Gastrocnemius medialis (tissue), 4 donors: ENCODE results near the gene CSNK2A1. TPM values are rescaled to one million over a fixed set of nuclear protein-coding genes. Genes with fewer than 3 reads are reported as not detected.

Experiments
- ATAC-seq, 2 donors: fragments of 150-250 bp; one replicate each; pipeline ENCODE4 v1.9.1; 2016
- DNase-seq, 2 donors: peaks; one replicate each; pipeline ENCODE4 v3.0.0-alpha.2; 2019
- H3K27ac ChIP-seq, 4 donors: fragments of 200-600 bp; sonication (generic); 1 replicate in 1 of 4; 2 replicates in 3 of 4; pipeline ENCODE4 v1.5.1; 2016 to 2018; ENCODE audit warnings: mild to moderate bottlenecking in 2 of 4, moderate library complexity in 1 of 4
- H3K27me3 ChIP-seq, 3 donors: fragments of 200-600 bp; sonication (generic) in 2 of 3; 1 replicate in 1 of 3; 2 replicates in 2 of 3; pipeline versions ENCODE4 v1.5.1 to v1.6.0; 2016 to 2019; ENCODE audit warnings: mild to moderate bottlenecking in 1 of 3, moderate library complexity in 1 of 3
- H3K36me3 ChIP-seq, 2 donors: fragments of 200-600 bp; sonication (generic) in 1 of 2; one replicate each; pipeline ENCODE4 v1.5.1; 2017 to 2018
- H3K4me1 ChIP-seq, 2 donors: fragments of 200-600 bp; sonication (generic) in 1 of 2; one replicate each; pipeline ENCODE4 v1.5.1; 2016 to 2017; ENCODE audit warnings: mild to moderate bottlenecking in 2 of 2
- H3K4me3 ChIP-seq, 4 donors: fragments of 200-600 bp; sonication (generic) in 3 of 4; 1 replicate in 1 of 4; 2 replicates in 3 of 4; pipeline ENCODE4 v1.5.1; 2016 to 2019; ENCODE audit warnings: mild to moderate bottlenecking in 2 of 4
- H3K9me3 ChIP-seq, 3 donors: fragments of 200-600 bp; sonication (generic) in 2 of 3; 1 replicate in 1 of 3; 2 replicates in 2 of 3; pipeline ENCODE4 v1.5.1; 2016 to 2019
- POLR2A ChIP-seq, 2 donors: fragments of 450-650 bp; IDR thresholded peaks; one replicate each; pipeline ENCODE4 v1.6.1; 2017; ENCODE audit warnings: antibody characterized with exemption in 2 of 2, mild to moderate bottlenecking in 2 of 2, moderate library complexity in 2 of 2
- in situ Hi-C, 4 donors: fragments of 200-750 bp; cut with MboI; loops; one replicate each; pipeline versions ENCODE4 v1.15.0 to v1.8.0; 2017; ENCODE audit warnings: low sequenced_read_pairs in 4 of 4
- intact Hi-C: fragments of 100-400 bp; cut with DNase I; formaldehyde crosslinking; loops from one replicate; pipeline ENCODE4 v1.15.1; 2023; ENCODE audit warnings: low total_unique reads
- total RNA-seq, 4 donors: library from RNA; depleted of rRNA; stranded (reverse); fragments of >200 nt; gene quantifications; one replicate each; pipeline versions ENCODE4 v1.1.0 to v1.2.3, GENCODE V29; 2016
- TF ChIP-seq, protein P1 (sequence below), 5 experiments: fragments of 450-650 bp in 3 of 5; fragments of 200-600 bp in 2 of 5; sonication (generic) in 2 of 5; IDR thresholded peaks in 4 of 5; conservative IDR thresholded peaks in 1 of 5; 1 replicate in 4 of 5; 2 replicates in 1 of 5; pipeline ENCODE4 v1.5.1; 2016 to 2019; ENCODE audit warnings: antibody characterized with exemption in 5 of 5, mild to moderate bottlenecking in 3 of 5, moderate library complexity in 3 of 5

Gene CSNK2A1
- total RNA-seq, 4 donors from 2014 or later = 108 to 180 (median 157) TPM

DNA sequence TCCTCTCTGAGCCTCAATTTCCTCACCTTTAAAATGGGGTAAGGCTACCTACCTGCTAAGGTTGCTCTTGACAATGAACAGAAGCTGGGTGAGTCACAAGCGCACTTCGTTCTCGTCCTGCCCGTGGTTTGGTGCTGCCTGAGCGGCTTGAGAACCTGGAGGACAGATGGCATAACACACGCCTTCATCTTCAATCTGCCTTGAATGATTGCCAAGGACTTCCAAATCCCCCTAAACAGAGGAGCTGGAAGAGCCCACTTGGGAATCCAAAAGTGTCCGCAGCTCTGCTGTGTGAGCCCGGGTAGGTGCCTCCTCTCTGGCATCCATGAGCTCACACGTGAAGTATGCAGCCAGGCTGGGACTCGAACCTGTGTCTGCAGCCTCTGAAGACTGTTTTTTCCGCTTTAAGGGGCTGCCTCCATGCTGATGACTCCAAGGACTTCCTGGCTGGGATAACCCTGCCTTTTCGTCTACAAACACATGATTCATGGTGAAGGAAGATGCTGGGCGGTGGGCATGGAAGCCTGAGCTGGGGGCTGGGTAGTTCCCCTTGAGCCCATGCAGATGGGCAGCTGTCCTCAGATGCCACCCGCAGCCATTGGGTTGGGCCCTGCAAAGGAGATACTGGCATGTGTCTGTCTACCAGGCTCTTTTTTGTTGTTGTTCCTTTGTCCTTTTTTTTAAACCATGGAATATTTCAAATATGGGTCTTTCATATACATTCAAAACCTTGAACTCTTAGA, 25.3 kb upstream of the CSNK2A1 start:
- TF ChIP-seq, protein P1, sequence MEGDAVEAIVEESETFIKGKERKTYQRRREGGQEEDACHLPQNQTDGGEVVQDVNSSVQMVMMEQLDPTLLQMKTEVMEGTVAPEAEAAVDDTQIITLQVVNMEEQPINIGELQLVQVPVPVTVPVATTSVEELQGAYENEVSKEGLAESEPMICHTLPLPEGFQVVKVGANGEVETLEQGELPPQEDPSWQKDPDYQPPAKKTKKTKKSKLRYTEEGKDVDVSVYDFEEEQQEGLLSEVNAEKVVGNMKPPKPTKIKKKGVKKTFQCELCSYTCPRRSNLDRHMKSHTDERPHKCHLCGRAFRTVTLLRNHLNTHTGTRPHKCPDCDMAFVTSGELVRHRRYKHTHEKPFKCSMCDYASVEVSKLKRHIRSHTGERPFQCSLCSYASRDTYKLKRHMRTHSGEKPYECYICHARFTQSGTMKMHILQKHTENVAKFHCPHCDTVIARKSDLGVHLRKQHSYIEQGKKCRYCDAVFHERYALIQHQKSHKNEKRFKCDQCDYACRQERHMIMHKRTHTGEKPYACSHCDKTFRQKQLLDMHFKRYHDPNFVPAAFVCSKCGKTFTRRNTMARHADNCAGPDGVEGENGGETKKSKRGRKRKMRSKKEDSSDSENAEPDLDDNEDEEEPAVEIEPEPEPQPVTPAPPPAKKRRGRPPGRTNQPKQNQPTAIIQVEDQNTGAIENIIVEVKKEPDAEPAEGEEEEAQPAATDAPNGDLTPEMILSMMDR (IDR thresholded peaks at IDR 0.05 in 4 of 5, conservative IDR thresholded peaks at IDR 0.05 in 1 of 5) = no peak
- no peak for TF ChIP-seq POLR2A (IDR thresholded peaks at IDR 0.05)
- H3K27me3 ChIP-seq = peaks cover 4 to 12% (median 6%) of the 10 kb centered on the region in 3 donors
- intact Hi-C loops = loop anchor here (5.0 kb wide), 1 partner anchor 43 kb away; the partner anchor contains the start of gene TCF15
- DNase-seq (no peak), ATAC-seq (no peak)
- in situ Hi-C loops = loop anchor here in 1 of 4 donors (10.0 kb wide), 1 partner anchor 76 kb away; no protein-coding TSS in a partner anchor
- no peaks in the 10 kb centered on the region for H3K36me3 ChIP-seq
- no peaks in the 10 kb centered on the region for H3K9me3 ChIP-seq
- no peak overlapping the region for H3K4me3 ChIP-seq
- H3K27ac ChIP-seq = peak overlapping the region; percentile 45 to 71 (median 62)
- peaks cover 7 to 16% of the 10 kb centered on the region in 2 donors for H3K4me1 ChIP-seq

DNA sequence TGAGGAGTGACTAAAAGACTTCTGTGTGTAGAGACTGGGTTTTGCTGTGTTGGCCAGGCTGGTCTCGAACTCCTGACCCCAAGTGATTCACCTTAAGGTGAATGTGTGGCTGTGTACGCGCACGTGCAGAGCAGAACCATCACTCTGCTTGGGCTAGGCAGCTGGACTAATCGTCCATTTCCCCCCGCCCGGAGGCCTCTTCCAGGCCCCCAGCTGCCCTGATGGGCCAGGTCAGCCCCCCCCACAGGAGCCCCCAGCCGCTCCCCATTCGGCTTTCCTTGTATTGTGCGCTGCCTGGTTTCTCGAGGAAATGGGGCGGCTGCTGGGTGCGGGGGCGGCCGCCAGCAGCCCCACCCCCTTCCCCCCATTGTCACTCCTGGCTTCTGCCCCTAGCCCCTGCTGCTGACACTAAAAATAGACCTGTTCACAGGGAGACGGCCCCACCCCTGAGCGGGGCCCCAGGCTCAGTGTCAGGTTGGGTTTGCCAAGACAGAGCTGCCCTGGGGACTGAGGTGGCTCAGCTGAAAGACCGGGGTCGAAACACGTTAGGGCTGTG, 24.6 kb upstream of the CSNK2A1 start:
- Histone ChIP-seq H3K4me1 (peaks cover 7 to 16% of the 10 kb centered on the region in 2 donors), H3K36me3 (no peaks in the 10 kb centered on the region), H3K4me3 (no peak overlapping the region), H3K27me3 (peaks cover 4 to 12% (median 6%) of the 10 kb centered on the region in 3 donors), H3K9me3 (no peaks in the 10 kb centered on the region), H3K27ac (peak overlapping the region; percentile 45 to 71 (median 62))
- DNase-seq (no peak), ATAC-seq (peak; percentile 32 to 35)
- TF ChIP-seq, protein P1 (IDR thresholded peaks at IDR 0.05 in 4 of 5, conservative IDR thresholded peaks at IDR 0.05 in 1 of 5) = no peak
- no peak for TF ChIP-seq POLR2A (IDR thresholded peaks at IDR 0.05)
- intact Hi-C loops = loop anchor here (5.0 kb wide), 1 partner anchor 44 kb away; the partner anchor contains the start of gene TCF15
- in situ Hi-C loops = loop anchor here in 1 of 4 donors (10.0 kb wide), 1 partner anchor 77 kb away; no protein-coding TSS in a partner anchor

DNA sequence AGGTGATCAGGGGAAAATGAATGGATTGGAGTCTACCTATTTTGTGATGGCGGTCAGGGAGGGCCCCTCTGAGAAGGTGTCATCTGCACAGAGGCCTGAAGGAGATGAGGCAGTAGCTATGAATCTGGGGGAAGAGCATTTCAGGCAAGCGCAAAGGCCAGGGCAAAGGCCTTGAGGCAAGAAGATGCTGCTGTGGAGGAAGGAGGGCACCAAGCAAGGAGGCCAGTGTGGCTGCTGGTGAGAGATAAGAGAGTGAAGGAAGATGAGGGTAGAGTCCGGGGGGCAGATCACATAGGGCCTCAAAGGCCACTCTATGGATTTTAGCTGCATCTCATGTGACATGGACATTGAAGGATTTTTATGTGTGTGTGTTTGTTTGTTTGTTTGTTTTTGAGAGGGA, 20.6 kb upstream of the CSNK2A1 start:
- ATAC-seq = no peak
- intact Hi-C loops (no loop called here), in situ Hi-C loops (loop anchor here (5.0 to 10.0 kb wide), 3 partner anchors 78 to 173 kb away; no protein-coding TSS in a partner anchor)
- H3K4me1 ChIP-seq = peaks cover 0 to 16% of the 10 kb centered on the region in 2 donors
- no peaks in the 10 kb centered on the region for H3K36me3 ChIP-seq
- peaks cover 0 to 4% (median 4%) of the 10 kb centered on the region in 3 donors for H3K27me3 ChIP-seq
- no peak overlapping the region for H3K27ac ChIP-seq
- H3K9me3 ChIP-seq = no peaks in the 10 kb centered on the region
- DNase-seq = no peak
- TF ChIP-seq, protein P1 (IDR thresholded peaks at IDR 0.05 in 4 of 5, conservative IDR thresholded peaks at IDR 0.05 in 1 of 5) = no peak
- TF ChIP-seq POLR2A (IDR thresholded peaks at IDR 0.05) = no peak
- no peak overlapping the region for H3K4me3 ChIP-seq

DNA sequence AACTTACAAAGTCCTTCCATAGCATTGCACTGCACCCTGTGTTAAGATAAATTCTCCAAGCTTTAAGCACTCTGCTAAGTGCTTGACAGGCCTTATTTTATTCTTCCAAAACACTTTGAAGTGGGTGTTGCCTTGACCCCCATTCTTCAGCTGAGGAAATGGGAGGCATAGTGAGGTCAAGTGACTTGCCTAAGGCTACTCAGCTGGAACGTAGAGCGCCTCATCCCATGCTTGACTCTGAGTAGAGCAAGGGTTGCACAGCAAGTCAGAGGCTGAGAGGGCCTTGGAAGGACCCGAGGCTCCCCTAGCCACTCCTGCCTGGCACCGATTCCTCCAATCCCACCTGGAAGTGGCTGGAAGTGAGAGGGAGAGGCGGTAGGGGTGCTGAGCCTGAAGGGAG, 19.6 kb upstream of the CSNK2A1 start:
- in situ Hi-C loops (loop anchor here (5.0 to 10.0 kb wide), 3 partner anchors 79 to 174 kb away; no protein-coding TSS in a partner anchor), intact Hi-C loops (no loop called here)
- peaks cover 0 to 11% of the 10 kb centered on the region in 2 donors for H3K4me1 ChIP-seq
- no peak overlapping the region for H3K4me3 ChIP-seq
- TF ChIP-seq POLR2A (IDR thresholded peaks at IDR 0.05) = no peak
- TF ChIP-seq, protein P1 (IDR thresholded peaks at IDR 0.05 in 4 of 5, conservative IDR thresholded peaks at IDR 0.05 in 1 of 5) = no peak
- ATAC-seq (no peak), DNase-seq (no peak)
- H3K27ac ChIP-seq = no peak overlapping the region
- no peaks in the 10 kb centered on the region for H3K9me3 ChIP-seq
- H3K27me3 ChIP-seq = no peaks in the 10 kb centered on the region
- H3K36me3 ChIP-seq = no peaks in the 10 kb centered on the region
